ENCODE data around the gene ARHGAP26.

The ARHGAP26 gene

DNA sequence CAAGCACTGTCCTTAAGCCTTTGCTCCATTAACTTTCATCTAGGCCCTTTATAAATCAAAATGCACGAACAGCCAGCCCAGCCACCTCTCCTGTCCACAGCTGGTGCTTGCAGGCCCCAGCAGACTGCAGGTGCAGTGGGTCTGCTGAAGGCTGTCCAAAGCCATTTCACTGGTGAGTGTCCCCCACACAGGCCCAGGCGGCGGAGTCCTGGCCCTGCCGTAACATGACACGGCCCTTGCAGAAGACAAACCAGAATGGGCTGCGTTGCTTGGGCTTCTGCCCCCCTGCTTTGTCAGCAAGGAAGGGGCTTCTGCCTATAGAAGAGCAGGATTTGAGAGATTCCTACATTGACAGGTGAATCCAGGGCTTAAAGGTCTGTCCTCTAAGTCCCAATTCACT is 444.7 kb downstream of the ARHGAP26 start:
- DNase-seq (ENCODE audit: extremely low spot score, insufficient read length, low read depth) (no peak), FAIRE-seq (no peak)

DNA sequence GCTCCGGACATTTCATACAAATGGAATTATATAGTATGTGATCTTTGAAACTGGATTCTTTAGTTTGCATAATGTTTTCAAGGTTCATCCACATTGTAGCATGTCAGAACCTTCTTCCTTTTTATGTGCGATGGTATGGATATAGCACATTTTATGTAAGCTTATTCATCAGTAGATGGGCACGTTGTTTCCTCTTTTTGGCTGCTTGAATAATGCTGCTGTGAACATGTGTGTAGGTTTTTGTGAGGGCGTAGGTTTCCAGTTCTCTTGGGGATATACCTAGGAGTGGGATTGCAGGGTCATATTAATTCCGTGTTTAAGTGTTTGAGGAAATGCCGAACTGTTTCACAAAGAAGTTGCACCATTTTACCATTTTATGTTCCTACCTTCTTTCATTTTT is 445.5 kb downstream of the ARHGAP26 start:
- no peak for FAIRE-seq
- DNase-seq (ENCODE audit: extremely low spot score, insufficient read length, low read depth): no peak

DNA sequence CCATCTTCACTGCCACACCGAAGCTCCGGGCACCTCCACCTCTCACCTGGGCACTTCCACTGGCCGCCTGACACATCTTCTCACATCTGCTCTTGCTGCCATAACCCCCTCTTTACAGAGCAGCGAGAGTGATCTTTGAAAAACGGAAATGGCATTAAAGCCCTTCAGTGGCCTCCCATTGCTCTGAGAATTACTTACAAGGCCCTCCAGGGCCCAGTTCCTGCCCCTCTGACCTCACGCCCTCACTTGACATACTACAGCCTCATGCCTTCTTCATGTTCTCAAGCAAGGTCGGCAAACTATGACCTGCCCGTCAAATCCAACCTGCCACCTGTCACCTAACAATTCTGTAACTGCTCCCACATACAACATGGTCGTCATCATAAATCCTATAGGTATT is 446.0 kb downstream of the ARHGAP26 start:
- FAIRE-seq (no peak), DNase-seq (ENCODE audit: extremely low spot score, insufficient read length, low read depth) (no peak)

DNA sequence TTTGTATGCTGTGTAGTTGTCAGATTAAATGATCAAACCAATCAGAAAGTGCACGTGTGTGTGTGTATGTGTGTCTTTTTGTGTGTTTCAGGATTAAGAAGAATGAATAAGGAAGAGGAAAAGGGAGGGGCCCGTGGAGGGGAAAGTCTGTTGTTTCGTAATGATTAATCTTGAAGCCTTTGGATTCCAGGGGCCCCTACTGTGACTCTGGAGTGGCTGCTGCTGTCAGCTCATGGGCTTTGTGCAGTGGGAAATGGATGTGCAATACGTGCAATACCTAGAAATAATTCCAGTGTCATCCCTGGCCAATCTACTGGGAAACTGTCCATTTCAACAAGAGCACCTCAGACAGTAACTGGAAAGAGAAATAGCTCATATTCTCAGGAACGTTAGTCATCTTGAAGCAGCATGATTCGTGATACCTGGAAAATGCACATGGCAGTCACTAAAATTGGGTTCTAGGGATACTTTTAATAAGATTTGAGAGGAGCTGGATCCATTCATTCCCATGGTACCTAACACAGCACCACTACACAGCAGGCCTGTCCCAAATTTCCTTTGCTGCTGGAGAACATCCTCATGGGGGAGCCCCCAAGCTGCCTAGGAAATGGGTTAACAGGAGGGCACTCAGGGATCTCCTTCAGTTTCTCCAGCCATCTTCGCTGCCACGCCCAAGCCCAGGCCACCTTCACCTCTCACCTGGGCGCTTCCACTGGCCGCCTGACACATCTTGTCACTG is 447.1 kb downstream of the ARHGAP26 start:
- FAIRE-seq (peak; percentile 61), DNase-seq (ENCODE audit: extremely low spot score, insufficient read length, low read depth) (no peak)

DNA sequence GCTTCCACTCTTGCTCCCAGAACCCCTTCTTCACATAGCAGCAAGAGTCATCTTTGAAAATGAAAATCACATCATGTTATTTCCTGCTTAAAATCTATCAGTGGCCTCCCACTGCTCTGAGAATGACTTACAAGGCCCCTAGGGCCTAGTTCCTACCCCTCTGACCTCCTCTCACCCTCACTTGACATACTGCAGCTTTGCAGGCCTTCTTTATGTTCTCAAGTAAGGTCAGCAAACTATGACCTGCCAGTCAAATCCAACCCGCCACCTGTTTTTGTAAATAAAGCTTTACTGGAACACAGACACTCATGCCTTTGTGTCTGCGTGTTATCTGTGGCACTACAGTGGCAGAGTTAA is 447.6 kb downstream of the ARHGAP26 start:
- DNase-seq (ENCODE audit: extremely low spot score, insufficient read length, low read depth) (no peak), FAIRE-seq (peak; percentile 71)

DNA sequence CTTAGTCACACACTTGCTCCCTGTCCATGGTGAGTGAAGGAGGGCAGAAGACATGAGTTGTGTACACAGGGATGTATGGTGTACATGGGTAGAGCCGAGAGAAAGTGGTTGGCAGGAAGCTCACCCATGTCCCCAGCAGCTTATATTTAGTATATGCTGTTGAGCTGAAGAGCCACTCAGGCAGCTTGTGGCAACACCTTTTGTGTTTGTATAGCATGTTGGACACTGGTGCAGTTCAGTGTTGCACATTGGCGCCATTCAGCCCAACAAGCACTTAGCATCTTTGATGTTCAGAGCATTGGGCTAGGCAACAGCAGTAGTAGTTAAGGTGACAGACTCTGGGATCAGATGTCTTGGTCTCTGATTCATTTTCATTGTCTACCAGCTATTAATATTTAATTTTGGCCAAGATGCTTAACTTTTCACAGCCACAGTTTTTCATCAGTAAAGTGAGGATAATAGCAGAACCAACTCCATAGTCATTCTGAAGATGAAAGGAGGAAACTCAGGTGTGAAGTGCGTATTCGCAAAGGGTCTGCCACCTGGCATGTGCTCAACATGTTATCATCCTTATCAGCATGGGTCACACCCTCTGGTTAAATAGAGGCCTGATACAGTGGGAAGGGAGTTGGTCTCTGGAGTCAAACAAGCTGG is 448.5 kb downstream of the ARHGAP26 start:
- DNase-seq (ENCODE audit: extremely low spot score, insufficient read length, low read depth) (no peak), FAIRE-seq (peak; percentile 69)

DNA sequence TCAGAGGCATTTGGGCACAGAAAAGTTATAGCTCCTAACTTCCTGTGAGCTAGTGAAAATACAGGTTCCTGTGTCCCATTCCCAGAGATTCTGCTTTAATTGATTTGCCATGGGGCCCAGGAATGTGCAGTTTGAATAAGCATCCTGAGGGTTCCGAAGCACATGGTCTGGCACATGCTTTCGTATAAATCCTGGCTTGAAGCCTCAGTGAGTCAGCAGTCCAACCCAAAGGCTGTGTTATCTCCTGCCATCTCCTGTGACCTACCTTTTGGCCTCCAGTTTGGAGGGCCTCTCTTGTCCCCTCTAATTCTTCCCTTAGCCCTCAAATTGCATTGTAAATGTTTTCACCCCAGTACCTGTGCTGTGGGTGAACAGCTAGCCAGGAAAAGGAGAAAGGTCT is 449.5 kb downstream of the ARHGAP26 start:
- DNase-seq (ENCODE audit: extremely low spot score, insufficient read length, low read depth) (no peak), FAIRE-seq (no peak)

DNA sequence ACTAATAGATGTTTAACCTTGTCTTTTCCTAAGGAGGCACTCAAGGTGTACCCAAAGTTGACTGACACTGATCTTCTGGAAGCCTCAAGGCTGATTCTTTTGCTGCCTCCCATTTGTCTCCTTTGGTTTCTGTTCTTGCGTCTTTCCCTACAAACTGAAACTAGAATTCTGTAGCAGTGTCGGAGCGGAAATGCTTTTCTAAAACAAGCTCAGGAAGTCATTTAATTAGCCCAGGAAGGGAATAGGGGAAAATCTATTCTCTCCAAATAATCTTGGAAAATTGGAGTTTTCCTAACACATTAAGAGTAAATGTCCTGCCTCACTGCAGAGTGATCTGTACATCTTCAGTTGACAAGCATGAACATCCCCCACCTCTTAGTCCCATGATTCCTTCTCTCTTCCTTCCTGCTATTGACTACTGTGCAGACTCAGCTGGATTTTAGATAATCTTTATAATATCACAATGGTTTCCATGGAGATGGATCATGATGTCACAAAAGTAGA is 450.6 kb downstream of the ARHGAP26 start:
- DNase-seq (ENCODE audit: extremely low spot score, insufficient read length, low read depth) (no peak), FAIRE-seq (no peak)

DNA sequence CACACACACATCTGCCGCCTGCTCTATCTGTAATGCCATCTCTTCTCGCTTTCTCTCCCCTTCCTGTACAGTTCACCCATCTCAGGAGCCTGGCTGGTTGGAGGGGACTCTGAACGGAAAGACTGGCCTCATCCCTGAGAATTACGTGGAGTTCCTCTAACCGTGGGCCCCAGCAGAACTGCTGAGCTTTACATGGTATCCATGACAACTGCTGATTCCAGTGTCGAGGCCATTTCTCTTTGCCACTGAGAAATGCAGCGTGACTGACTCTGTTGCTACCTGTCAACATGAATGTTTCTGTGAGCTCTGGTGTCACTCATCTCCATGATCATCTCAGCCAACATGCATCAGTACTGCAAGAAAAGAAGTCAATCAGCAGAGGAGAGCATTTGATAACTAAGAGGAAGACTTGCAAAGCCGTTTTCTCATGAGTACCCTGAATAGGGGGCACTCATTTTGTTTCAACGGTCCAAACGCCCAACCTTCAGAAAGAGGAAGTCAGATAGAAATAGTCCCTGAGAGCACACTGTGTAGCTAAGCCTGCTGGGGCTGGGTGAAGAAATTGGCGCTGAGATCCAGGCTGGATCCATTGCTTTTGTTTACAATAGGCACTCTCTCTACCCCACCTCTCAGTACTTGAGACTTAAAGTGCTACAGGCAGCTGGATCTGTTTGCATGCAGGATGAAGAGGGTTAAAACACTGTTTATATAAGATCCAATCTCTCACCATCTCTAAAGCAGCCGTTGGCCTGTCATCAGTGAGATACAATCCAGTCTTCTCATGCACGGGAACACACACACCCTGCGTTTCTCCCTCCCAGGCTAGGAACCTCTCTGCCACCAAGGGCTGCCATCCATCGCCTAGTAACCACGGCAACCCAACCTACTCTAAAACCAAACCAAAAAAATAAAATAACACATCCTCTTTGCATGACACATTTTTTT is 452.4 kb downstream of the ARHGAP26 start:
- FAIRE-seq (peak; percentile 77), DNase-seq (ENCODE audit: extremely low spot score, insufficient read length, low read depth) (no peak)

DNA sequence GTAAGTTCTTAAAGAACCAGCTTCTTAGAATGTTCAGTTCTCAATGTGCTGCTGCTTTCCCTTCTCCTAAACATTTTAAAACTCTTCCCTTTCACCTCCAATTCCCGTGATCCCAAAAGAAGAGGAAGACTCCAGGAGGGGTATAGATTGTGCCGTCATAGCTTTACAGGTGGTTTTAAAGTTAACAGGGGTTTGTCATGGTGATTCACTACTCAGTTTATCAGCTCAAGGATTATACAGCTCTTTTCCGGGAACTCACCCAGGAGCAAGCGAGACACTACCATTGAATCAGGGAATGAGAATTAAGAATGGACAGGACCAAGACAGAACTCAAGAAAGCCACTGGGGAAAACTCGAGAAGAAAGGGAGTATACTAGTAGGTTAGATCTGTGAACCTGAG is 454.5 kb downstream of the ARHGAP26 start:
- FAIRE-seq: no peak
- DNase-seq (ENCODE audit: extremely low spot score, insufficient read length, low read depth): no peak

DNA sequence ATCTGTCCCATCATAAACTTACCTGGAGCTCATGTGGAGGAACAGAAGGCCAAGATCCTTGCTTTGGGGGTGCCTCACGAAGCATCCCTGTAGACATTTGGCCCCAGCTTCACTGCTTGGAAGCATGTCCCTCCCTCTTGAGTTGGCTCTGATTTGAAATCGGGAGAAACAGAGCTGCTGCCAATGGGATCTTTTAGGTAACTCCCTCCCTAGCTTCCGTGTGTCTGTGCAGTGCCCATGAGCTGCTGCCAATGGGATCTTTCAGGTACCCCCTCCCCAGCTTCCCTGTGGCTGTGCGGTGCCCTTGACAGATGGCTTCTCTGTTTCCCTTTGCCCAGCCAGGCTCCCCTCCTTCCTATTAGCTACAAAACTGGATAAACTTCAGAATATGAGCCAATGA is 455.3 kb downstream of the ARHGAP26 start:
- no peak for FAIRE-seq

DNA sequence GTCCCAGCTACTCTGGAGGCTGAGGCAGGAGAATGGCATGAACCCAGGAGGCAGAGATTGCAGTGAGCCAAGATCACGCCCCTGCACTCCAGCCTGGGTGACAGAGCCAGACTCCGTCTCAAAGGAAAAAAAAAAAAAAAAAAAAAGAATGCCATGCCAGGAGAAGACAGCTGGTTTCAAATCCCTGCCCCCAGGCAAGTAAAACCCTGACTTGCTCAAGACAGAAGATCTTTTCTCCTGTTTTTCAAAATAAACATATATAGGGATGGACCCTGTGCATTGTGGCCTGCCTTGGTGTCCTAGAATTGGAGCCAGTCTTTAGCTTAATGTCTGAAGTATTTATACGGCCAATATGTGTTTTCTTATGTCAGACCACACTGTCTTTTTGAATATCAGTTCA is 456.2 kb downstream of the ARHGAP26 start:
- no peak for FAIRE-seq
- DNase-seq (ENCODE audit: extremely low spot score, insufficient read length, low read depth): no peak

More for the DNA sequence above, 455.3 kb downstream of the ARHGAP26 start:
- DNase-seq (ENCODE audit: extremely low spot score, insufficient read length, low read depth): no peak

DNA sequence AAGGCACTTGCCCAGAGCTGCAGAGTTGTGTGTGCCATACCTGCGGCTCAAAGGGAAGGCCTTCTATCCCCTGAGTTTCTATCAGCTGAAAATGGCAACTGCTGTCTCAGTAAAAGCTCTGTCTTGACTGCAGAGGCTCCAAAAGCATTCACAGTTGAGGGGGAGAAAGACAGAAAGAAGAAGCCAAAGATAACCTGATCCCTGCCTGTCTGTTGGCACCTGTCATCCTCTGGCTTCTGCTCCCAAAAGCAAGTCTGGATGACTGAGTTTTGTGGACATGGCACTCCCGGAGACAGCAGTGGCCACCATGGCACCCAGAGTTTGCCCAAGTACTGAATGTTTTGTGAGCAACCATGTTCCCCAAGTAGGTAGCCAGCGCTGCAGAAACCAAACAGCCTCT is 456.7 kb downstream of the ARHGAP26 start:
- FAIRE-seq (no peak), DNase-seq (ENCODE audit: extremely low spot score, insufficient read length, low read depth) (no peak)

DNA sequence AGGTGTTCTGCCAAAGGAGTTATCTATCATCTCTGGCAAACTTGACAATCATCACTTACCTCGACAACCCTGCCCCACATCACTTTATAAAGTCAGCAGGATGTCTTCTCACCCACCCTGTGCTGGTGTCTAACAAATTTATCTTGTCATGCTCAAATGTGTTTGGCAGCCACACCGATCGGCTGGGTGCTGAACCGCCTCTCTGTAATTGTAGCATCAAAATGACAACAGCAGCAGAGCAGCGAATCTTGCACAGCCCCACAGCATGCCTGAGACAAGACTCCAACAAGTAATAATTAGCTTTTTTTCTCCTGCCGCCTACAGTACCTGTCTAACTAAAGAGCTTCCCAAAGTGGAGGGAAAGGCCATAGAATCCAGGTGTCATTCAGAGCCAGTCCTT is 457.1 kb downstream of the ARHGAP26 start:
- no peak for FAIRE-seq

DNA sequence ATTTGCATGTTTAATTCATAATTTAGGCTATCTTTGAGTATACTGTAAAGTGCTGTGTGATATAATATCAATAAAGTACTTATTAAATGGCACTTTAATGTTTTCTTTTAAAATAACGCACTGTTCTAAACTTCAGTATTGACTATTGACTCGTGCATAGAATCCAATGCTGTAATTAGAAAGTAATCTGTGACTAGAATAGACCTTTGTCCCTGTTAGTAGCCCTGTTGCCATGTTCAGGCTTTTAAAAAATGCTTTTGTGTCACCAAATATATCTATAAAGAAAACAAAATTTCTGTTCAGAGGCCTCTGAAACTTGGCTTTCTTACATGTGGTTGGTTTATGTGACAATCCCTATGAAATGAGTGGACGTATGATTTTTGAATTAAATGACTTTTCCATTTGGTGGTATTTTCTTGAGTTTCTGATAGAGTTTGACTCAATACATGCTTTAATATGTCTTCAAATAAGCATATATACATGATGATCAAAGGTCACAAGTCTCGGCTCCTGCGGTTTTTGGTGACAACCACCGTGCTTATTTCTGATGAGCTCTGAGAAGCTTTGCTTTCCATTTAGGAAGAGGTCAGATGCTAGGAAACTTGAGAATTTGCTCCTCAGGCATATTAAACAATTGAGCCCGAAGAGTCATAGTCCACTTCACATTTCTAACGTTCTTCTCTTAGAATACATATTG is 458.6 kb downstream of the ARHGAP26 start:
- peak; percentile 26 for FAIRE-seq

More for the DNA sequence above, 457.1 kb downstream of the ARHGAP26 start:
- DNase-seq (ENCODE audit: extremely low spot score, insufficient read length, low read depth): no peak

DNA sequence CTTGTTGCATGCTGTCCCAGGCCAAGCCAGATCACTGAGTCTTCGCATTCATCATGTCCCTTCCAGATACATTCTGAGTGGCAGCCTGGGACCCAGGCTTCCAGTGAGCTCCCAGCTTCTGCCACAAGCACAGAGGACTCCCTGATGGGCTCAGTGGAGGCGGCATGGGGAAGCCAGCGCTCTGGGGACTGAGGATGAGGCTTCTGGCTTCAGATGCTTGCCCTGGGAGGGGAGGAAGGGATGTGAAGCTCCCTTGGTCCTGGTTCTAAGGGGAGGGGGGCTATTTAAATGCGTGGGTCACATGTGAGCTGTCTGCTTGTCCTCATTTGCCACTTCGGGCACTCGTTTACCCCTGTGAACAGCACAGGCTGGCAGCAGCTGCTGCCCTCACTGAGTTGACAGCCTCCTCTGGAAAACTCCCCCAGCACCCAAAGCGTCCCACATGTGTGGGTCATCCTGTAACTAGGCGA is 459.3 kb downstream of the ARHGAP26 start:
- no peak for DNase-seq (ENCODE audit: extremely low spot score, insufficient read length, low read depth)

More for the DNA sequence above, 458.6 kb downstream of the ARHGAP26 start:
- no peak for DNase-seq (ENCODE audit: extremely low spot score, insufficient read length, low read depth)

DNA sequence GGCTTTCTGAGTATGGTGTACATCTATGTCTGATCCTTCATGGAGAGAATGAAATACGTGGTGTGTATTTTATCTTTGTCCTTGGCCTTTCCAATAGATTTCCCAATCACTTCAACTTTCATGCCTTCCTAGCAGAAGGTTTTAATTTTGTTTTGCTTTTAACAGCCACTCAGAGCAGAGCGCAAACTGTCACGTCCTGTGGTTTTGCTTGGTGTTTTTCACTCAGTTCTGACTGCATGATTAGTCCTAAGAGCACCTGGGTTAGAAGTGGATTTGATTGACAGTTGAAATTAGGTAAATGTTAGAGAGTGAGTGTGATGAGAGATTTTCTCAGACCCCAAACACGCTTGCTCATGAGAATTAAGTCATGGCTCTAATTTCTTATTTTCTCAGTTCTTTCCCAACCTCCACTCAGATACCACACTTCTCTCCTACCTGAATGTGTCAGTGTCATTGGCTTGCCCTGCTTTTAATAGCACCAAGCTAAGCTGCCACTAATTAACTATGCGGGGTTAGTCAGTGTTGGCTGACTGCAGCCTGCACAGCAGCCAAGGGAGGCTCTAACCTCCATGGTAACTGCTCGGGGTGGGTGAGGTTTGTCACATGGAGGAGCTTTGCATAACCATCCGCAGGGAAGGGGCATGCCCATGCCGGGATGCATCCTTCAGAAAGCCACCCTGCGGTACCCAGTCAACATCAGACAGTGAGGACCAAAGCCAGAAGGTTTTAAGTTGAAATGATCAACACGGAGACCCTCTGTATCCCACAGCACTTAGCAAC is 459.9 kb downstream of the ARHGAP26 start:
- no peak for DNase-seq (ENCODE audit: extremely low spot score, insufficient read length, low read depth)
- FAIRE-seq: peak; percentile 100

More for the DNA sequence above, 459.3 kb downstream of the ARHGAP26 start:
- FAIRE-seq: no peak

DNA sequence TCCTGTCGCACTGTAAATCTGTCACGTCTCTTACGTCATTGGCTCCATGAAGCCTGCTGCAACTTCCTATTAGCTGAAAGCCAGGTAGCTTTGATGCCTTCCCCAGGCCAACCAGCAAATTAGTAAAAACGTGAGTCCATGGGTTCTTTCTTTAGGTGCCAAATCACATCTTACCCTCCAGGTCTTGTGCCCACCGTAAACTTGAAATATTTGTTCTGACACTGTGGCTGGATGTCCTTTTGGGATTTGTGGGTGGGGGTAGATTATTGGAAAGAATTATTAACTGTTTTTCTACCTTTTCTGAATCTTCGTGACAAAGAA is 460.5 kb downstream of the ARHGAP26 start:
- DNase-seq (ENCODE audit: extremely low spot score, insufficient read length, low read depth) (no peak), FAIRE-seq (no peak)

DNA sequence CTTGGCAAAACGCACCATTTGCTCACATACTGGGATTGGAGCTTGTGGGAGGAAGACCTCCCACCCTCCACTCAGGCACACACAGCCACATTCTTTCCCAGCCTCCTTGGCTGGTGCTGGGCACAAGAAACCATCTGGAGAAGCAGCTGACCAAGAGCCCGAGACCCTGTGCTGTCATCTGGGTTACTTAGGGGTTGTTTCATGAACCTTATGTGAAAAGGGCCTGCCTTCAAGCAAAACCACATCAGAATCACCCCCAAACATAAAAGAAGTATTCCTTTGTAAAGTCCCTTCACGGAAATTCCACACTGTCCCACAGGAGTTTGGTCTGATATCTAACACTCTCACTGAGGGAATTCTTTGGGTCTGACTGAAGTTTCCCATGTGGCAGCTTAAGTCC is 461.2 kb downstream of the ARHGAP26 start:
- FAIRE-seq: no peak
- no peak for DNase-seq (ENCODE audit: extremely low spot score, insufficient read length, low read depth)
